ENCODE results near the gene GRIFIN.

The GRIFIN gene

GRCh38 chr7:2452643-2453270 is 23.4 kb downstream of the GRIFIN start:
- no peak for DNase-seq

GRCh38 chr7:2452074-2452507 is 24.1 kb downstream of the GRIFIN start:
- DNase-seq, result no peak

DNA sequence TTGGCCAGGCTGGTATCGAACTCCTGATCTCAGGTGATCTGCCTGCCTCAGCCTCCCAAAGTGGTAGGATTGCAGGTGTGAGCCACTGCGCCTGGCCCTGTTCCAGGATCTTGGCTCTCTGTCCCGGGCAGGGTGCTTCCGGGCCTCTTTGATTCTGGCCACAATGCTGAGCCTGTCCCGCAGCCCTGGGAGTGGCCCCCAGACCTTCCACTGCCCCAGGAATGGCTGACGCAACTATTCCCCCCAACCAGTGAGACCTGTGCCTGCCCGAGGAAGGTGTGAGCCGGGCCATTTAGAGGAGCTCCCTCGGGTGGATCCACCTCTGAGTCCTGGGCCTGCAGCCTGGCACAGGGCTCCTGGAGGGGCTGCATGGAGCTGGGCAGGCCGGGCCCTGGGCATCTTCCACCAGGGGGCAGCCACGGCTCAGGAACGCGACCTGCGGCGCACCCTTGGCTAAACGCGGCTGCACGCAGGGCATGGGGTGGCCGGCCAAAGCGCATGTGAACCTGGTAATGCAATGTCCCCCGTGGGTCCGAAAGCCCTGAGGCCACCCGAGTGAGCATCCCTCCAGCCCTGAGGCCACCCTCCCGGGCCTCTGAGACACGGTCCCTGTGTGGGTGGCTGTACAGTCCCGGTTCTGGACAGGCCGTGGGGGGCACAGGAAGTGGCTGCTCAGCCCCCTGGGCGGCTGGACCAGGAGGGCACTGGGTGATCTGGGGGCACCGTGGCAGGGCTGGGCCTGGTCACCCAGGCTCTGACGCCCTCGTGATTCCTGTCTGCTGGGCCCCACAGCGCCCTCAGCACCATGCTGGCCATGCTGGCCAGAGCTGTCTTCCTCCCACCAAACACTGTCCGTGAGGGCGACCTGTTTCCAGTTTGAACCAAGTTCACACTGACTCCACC is 24.8 kb downstream of the GRIFIN start:
- peak; percentile 61 for DNase-seq

DNA sequence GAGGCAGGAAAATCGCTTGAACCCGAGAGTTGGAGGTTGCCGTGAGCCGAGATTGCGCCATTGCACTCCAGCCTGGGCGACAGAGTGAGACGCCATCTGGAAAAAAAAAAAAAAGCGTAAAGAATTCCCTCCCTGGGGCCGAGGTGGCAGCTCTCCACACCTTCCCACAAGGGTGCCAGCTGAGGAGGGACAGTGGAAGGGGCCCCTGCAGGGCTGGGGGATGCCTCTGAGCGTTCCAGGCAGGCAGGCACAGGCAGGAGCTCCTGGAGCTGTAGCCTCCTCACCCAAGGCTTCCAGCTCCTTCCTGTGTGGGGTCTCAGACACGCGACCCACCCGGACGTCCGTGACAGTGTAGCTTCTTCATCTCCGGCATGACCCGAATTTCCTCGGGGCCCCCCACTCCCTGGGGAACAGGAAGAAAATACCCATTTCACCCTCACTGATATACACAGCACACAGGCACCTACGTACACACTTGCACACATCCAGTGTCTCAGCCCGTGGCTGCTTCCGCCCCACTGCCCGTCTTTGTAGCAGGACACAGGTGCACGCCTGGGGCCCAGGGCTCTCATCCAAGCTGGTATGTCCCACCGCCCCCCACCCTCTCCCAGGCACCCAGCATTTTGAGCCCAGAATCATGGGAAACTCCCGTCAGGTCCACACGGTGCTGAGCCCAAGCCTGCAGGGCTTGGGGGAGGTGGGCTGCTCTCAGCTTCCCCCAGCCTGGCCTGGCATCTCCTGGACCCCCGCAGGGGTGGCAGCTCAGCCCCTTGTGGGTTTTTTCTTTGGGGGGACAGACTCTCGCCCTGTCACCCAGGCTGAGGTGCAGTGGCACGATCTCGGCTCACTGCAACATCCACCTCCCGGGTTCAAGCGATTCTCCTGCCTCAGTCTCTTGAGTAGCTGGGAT is 25.7 kb downstream of the GRIFIN start:
- DNase-seq, result no peak

GRCh38 chr7:2446676-2447075 is 29.5 kb downstream of the GRIFIN start:
- no peak for DNase-seq

GRCh38 chr7:2445898-2446555 is 30.2 kb downstream of the GRIFIN start:
- no peak for DNase-seq

GRCh38 chr7:2445047-2445446 is 31.2 kb downstream of the GRIFIN start:
- no peak for DNase-seq

DNA sequence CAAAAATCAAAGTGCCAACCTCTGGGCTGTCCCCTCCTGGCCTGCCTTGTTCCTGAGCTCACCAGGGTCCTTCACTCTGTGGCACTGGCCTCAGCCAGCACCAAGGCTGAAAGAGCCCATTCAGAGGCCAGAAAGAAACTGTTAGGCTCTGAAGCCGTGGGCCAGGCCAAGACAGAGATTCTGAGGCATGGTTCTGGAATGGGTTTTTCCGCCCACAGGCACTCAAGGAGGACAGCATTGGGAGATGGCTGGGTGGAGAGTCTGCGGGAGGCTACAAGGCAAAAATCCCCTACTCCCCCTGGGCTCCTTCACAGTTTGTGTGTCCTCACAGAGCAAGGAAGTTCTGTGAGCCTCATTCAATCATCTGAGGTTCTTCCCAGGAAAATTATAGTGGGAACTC is 31.7 kb downstream of the GRIFIN start:
- DNase-seq, result no peak

DNA sequence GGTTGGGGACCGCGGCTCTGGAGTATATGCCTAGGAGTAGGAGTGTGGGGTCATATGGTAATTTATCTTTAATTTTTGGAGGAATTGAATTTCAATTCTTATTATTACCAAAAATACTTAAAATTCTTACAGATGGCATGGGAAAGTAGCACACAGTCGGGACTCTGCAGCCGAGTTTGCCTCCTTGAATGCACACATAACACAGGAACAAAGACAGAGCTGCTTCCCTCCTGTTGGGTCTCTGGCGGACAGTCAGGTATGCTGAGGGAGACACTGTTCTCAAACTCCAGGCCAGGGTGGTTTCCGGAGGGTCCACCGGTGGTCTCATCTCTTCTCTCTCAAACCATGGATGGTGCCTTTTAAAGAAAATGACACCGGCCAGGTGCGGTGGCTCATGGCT is 32.7 kb downstream of the GRIFIN start:
- no peak for DNase-seq

DNA sequence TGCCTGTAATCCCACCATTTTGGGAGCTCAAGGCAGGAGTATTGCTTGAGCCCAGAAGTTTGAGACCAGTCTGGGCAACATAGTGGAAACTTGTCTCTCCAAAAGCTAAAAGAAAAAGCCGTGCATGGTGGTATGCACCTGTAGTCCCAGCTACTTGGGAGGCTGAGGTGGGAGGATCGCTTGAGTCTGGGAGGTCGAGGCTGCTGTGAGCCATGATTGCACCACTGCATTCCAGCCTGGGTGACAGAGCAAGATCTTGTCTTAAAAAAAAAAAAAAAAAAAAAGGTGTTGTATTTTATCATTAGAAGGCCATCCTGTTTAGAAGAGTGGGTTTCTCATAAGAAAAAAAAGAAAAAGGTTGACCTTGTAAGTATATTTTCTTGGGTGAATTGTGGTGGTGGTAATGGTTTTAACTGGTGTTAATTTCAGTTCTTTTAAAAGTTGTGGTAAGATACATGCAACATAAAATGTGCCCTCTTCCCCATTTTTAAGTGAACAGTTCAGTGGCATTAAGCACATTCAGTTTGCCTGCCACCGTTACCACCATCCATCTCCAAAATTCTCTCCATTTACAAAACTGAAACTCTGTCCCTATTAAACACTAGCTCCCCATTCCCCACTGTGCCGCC is 34.7 kb downstream of the GRIFIN start:
- DNase-seq, result no peak

DNA sequence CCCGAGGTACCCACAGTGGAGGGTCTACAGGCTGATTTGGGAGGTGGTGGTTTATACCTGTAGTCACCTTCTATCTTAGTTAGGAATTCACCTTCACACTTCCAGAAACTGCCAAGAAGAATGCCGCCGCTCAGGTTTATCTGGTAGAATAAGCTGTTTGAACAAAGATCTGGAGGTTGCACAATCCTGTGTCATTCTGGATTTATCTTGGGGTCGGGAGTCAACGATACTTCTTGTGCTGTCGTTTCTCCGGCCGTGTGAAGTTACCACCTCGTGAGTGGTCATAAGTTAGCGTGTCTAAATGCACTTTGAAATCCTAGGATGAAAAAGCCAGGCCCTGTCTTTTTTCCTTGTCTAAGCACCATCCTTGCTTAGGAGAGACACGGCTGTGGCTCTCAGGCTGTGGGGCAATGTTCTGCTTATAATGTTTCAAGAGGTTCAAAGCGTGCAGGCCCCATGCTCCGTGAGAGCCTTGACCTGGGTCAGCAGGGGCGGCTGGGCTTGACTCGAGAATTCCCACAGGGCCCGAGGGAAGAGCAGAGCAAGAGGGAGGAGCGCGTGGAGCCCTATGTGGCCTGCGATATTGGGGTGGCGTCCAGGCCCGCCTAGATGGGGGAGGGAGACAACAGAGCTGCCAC is 35.5 kb downstream of the GRIFIN start:
- no peak for DNase-seq

GRCh38 chr7:2438775-2439174 is 37.4 kb downstream of the GRIFIN start:
- DNase-seq, result no peak

DNA sequence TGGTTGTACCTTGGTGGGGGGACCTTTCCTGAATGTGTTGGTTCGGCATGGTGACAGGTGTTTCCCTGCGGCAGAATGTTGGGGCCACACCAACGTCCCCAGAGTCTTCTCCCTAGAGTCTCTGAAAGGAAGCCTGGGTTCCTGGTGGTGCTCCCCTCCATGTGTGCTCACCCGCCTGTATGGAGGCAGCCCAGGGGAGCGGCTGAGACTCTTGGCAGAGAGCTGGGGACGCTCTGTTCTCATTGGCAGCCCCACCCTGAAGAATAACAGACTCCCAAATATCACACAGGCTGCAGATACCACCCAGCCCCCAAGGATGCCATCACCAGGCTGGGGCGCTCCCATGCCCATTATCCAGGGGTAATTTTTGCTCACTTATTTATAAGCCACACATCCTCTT is 38.0 kb downstream of the GRIFIN start:
- no peak for DNase-seq

GRCh38 chr7:2437537-2438148 is 38.6 kb downstream of the GRIFIN start:
- DNase-seq, result no peak

GRCh38 chr7:2437136-2437535 is 39.1 kb downstream of the GRIFIN start:
- DNase-seq, result no peak

- no peak for DNase-seq
Measured at GRCh38 chr7:2436341-2437104, 39.7 kb downstream of the GRIFIN start.

DNA sequence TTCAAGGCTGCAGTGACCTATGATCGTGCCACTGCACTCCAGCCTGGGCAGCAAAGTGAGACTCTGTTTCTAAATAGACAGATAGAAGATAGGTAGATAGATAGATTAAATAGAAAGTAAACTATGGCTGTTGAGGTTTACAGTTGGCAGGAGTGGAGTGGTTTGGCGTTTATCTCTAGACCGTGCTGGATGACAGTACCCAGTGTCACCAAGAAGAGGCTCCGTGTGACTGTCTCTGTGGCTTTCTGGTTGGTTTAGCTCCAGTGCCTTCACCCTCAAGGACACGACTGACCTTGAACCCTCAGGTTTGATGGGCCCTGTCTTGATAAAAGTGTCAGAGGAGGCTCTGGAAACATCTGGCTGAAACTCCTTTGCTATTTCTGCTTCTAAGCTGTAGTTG is 41.1 kb downstream of the GRIFIN start:
- no peak for DNase-seq

GRCh38 chr7:2433713-2434550 is 42.3 kb downstream of the GRIFIN start:
- DNase-seq, result no peak

DNA sequence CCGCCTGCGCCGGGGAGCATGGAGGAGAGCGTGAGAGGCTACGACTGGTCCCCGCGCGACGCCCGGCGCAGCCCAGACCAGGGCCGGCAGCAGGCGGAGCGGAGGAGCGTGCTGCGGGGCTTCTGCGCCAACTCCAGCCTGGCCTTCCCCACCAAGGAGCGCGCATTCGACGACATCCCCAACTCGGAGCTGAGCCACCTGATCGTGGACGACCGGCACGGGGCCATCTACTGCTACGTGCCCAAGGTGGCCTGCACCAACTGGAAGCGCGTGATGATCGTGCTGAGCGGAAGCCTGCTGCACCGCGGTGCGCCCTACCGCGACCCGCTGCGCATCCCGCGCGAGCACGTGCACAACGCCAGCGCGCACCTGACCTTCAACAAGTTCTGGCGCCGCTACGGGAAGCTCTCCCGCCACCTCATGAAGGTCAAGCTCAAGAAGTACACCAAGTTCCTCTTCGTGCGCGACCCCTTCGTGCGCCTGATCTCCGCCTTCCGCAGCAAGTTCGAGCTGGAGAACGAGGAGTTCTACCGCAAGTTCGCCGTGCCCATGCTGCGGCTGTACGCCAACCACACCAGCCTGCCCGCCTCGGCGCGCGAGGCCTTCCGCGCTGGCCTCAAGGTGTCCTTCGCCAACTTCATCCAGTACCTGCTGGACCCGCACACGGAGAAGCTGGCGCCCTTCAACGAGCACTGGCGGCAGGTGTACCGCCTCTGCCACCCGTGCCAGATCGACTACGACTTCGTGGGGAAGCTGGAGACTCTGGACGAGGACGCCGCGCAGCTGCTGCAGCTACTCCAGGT is 43.1 kb downstream of the GRIFIN start:
- no peak for DNase-seq

Data from CD4-positive, alpha-beta T cell treated with Interleukin-4 for 4 hours (primary cell).